Calu3 (cell line): Measurements from ENCODE around the gene RPL19. TPM values are rescaled to one million over a fixed set of nuclear protein-coding genes. Genes with fewer than 3 reads are reported as not detected.

Source experiments
- BruUV-seq: library from RNA; stranded (reverse); fragments of 400-500 nt; replicated peaks from 2 replicates; lab custom pipeline; 2021; lab: Mats Ljungman, UMichigan
- CTCF ChIA-PET: fragments of 300-600 bp; sonication (Branson Sonifier 250); formaldehyde crosslinking; loops from one replicate; lab custom pipeline; 2022; ENCODE audit warnings: antibody characterized with exemption; lab: Charles Lee
- DNase-seq: peaks from one replicate; pipeline ENCODE4 v3.0.0; 2022
- H3K27ac Mint-ChIP-seq: one replicate; pipeline ENCODE4 v1.8.0; 2022; ENCODE audit warnings: mixed read lengths; ENCODE audit not compliant: unreplicated experiment
- H3K27me3 Mint-ChIP-seq: one replicate; pipeline ENCODE4 v1.8.0; 2022; ENCODE audit warnings: mixed read lengths; ENCODE audit not compliant: unreplicated experiment
- H3K36me3 Mint-ChIP-seq: one replicate; pipeline ENCODE4 v1.8.0; 2022; ENCODE audit warnings: mild to moderate bottlenecking, moderate library complexity, mixed read lengths; ENCODE audit not compliant: insufficient read depth, unreplicated experiment
- H3K4me1 Mint-ChIP-seq: one replicate; pipeline ENCODE4 v1.8.0; 2022; ENCODE audit warnings: mild to moderate bottlenecking, low read depth, mixed read lengths; ENCODE audit not compliant: unreplicated experiment
- H3K4me3 Mint-ChIP-seq: one replicate; pipeline ENCODE4 v1.8.0; 2022; ENCODE audit warnings: mild to moderate bottlenecking, low read depth, moderate library complexity, mixed read lengths; ENCODE audit not compliant: unreplicated experiment
- H3K9me3 Mint-ChIP-seq: one replicate; pipeline ENCODE4 v1.8.0; 2022; ENCODE audit warnings: low read depth, mixed read lengths; ENCODE audit not compliant: unreplicated experiment
- intact Hi-C: fragments of 100-400 bp; cut with micrococcal nuclease; formaldehyde crosslinking; loops from one replicate; pipeline ENCODE4 v1.10.0; 2022; ENCODE audit not compliant: unreplicated experiment
- total RNA-seq: library from RNA; stranded (reverse); gene quantifications from 2 replicates; pipeline ENCODE4 v1.2.3, GENCODE V29; 2022
- TF ChIP-seq, protein P1 (sequence below): fragments of 200-600 bp; IDR thresholded peaks from one replicate; pipeline ENCODE4 v1.8.0; 2022; ENCODE audit warnings: antibody characterized with exemption; ENCODE audit not compliant: unreplicated experiment

Gene RPL19
- total RNA-seq, 1 experiment from 2014 or later: 6,763 TPM

GRCh38 chr17:39175695-39176093, 24.4 kb upstream of the RPL19 start:
- TF ChIP-seq, protein P1, sequence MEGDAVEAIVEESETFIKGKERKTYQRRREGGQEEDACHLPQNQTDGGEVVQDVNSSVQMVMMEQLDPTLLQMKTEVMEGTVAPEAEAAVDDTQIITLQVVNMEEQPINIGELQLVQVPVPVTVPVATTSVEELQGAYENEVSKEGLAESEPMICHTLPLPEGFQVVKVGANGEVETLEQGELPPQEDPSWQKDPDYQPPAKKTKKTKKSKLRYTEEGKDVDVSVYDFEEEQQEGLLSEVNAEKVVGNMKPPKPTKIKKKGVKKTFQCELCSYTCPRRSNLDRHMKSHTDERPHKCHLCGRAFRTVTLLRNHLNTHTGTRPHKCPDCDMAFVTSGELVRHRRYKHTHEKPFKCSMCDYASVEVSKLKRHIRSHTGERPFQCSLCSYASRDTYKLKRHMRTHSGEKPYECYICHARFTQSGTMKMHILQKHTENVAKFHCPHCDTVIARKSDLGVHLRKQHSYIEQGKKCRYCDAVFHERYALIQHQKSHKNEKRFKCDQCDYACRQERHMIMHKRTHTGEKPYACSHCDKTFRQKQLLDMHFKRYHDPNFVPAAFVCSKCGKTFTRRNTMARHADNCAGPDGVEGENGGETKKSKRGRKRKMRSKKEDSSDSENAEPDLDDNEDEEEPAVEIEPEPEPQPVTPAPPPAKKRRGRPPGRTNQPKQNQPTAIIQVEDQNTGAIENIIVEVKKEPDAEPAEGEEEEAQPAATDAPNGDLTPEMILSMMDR: no peak
- H3K27me3 Mint-ChIP-seq: no peaks in the 10 kb centered on the region
- no peak for DNase-seq
- peaks cover 16% of the 10 kb centered on the region for H3K4me1 Mint-ChIP-seq
- H3K27ac Mint-ChIP-seq: no peak overlapping the region
- CTCF ChIA-PET: interaction anchor here (0.5 to 7.6 kb wide), 15 partner anchors 8 to 378 kb away, joined by 3 to 148 read pairs (median 5); partner anchors contain the start of gene ARL5C
- intact Hi-C loops: no loop called here
- BruUV-seq: no TSS peak
- H3K36me3 Mint-ChIP-seq: peaks cover 59% of the 10 kb centered on the region
- no peak overlapping the region for H3K4me3 Mint-ChIP-seq
- H3K9me3 Mint-ChIP-seq: no peaks in the 10 kb centered on the region

DNA sequence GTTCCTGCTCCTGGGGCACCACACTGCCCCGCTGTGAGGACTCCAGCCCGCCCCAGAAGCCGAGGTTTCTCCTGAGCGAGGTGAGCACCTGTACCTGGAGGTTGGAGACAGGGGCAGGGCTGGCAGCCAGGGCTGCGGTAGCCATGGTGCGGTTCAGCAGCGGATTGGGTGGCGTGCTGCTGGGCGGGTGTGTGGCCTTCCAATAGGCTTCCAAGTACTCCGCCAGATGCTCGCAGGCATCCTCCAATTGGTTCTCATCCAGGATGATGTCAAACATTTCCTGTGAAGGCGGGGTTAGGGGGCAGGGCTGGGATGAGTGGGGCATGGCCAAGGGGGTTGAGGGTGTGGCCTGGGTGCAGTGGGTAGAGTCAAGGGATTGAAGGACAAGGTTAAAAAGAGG, 22.8 kb upstream of the RPL19 start:
- no peaks in the 10 kb centered on the region for H3K27me3 Mint-ChIP-seq
- CTCF ChIA-PET: interaction anchor here (0.7 to 7.6 kb wide), 6 partner anchors 12 to 194 kb away, joined by 3 to 148 read pairs (median 10); partner anchors contain the start of genes ARL5C and RPL19
- H3K4me1 Mint-ChIP-seq: peaks cover 16% of the 10 kb centered on the region
- no peak overlapping the region for H3K4me3 Mint-ChIP-seq
- no peaks in the 10 kb centered on the region for H3K9me3 Mint-ChIP-seq
- intact Hi-C loops: no loop called here
- peaks cover 59% of the 10 kb centered on the region for H3K36me3 Mint-ChIP-seq
- H3K27ac Mint-ChIP-seq: no peak overlapping the region
- no TSS peak for BruUV-seq
- DNase-seq: no peak
- TF ChIP-seq, protein P1: no peak

DNA sequence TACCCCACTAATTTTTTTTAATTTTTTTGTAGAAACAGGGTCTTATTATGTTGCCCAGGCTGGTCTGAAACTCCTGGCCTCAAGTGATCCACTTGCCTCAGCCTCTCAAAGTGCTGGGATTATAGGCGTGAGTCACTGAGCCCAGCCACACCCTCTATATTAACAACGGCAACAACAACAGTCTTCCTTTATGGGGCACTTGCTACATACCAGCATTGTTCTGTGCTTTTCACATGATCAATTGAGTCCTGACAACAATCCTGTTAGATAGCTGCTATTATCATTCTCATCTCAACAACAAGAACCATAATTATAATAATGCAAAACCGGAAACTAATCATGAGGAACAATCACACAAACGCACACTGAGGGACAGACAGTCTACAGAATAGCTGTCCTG, 21.5 kb upstream of the RPL19 start:
- Mint-ChIP-seq H3K27me3 (no peaks in the 10 kb centered on the region), H3K4me1 (peaks cover 16% of the 10 kb centered on the region), H3K9me3 (no peaks in the 10 kb centered on the region), H3K4me3 (no peak overlapping the region), H3K27ac (peak overlapping the region; percentile 18), H3K36me3 (peaks cover 50% of the 10 kb centered on the region)
- CTCF ChIA-PET: interaction anchor here (0.6 to 7.6 kb wide), 10 partner anchors 9 to 785 kb away, joined by 3 to 148 read pairs (median 4); partner anchors contain the start of genes ARL5C and RPL19
- intact Hi-C loops: loop anchor here (1.0 kb wide), 1 partner anchor 14 kb away; no protein-coding TSS in a partner anchor
- DNase-seq: peak; percentile 86
- no TSS peak for BruUV-seq
- TF ChIP-seq, protein P1: no peak

DNA sequence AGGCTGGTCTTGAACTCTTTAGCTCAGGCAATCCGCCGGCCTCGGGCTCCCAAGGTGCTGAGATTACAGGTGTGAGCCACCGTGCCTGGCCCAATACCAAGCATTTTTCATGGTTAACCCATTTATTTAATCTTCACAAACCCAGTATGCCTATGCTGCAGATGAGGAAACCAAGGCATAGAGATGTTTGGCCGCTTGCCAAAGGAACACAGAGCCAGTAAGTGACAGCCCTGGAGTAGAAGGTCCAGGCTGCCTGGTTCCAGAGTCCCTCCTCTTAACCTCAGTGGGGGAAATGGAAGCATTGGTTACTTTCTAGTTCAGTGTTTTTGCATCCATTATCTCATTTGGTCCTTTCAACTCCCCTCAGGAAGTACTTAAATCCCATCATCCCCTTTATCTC, 18.8 kb upstream of the RPL19 start:
- Mint-ChIP-seq H3K4me1 (peaks cover 16% of the 10 kb centered on the region), H3K4me3 (no peak overlapping the region), H3K9me3 (no peaks in the 10 kb centered on the region), H3K27ac (no peak overlapping the region), H3K36me3 (peaks cover 32% of the 10 kb centered on the region), H3K27me3 (no peaks in the 10 kb centered on the region)
- DNase-seq: no peak
- TF ChIP-seq, protein P1: no peak
- no TSS peak for BruUV-seq
- CTCF ChIA-PET: interaction anchor here (0.6 to 3.3 kb wide), 5 partner anchors 16 to 1750 kb away, joined by 4 to 14 read pairs (median 6); partner anchors contain the start of genes ARL5C and CACNB1
- intact Hi-C loops: no loop called here
